ENCODE results near the gene IL1RL2. TPM values are rescaled to one million over a fixed set of nuclear protein-coding genes. Genes with fewer than 3 reads are reported as not detected.

IL1RL2 gene
- total RNA-seq, 1 experiment from 2014 or later: not detected

GRCh38 chr2:102176172-102176571 is 10.7 kb upstream of the IL1RL2 start:
- Histone ChIP-seq H3K27ac (ENCODE audit: low read length) (no peak overlapping the region), H3K4me1 (ENCODE audit: control insufficient read depth, insufficient read depth, low read length) (no peaks in the 10 kb centered on the region), H3K4me3 (ENCODE audit: low read depth in 2 of 2, low read length in 2 of 2) (no peak overlapping the region), H3K36me3 (ENCODE audit: control insufficient read depth, insufficient read depth, low read length) (no peaks in the 10 kb centered on the region), H3K9me3 (ENCODE audit: control insufficient read depth, insufficient read depth, low read depth, low read length) (no peaks in the 10 kb centered on the region), H3K27me3 (ENCODE audit: control insufficient read depth, insufficient read depth, low read length) (no peaks in the 10 kb centered on the region)
- intact Hi-C loops (cut with micrococcal nuclease; ENCODE audit: unreplicated experiment) (no loop called here), in situ Hi-C loops (cut with HindIII; ENCODE audit: low pct_unique_long_range_greater_than_20kb, low sequenced_read_pairs) (no loop called here)
- BruUV-seq (replicated peaks): no TSS peak
- CTCF ChIA-PET: no interaction called here
- POLR2A ChIA-PET: no interaction called here
- no peak for ATAC-seq
- TF ChIP-seq SIN3A (IDR thresholded peaks at IDR 0.05; ENCODE audit: borderline replicate concordance, insufficient read depth, low read depth, low read length) (no peak), CTCF (IDR thresholded peaks at IDR 0.05) (no peak), TCF7L2 (IDR thresholded peaks at IDR 0.05; ENCODE audit: low read depth, low read length) (no peak), POLR2AphosphoS5 (IDR thresholded peaks at IDR 0.05; ENCODE audit: low read depth, low read length) (no peak), REST (IDR thresholded peaks at IDR 0.05; ENCODE audit: insufficient read depth in 1 of 2, low read depth in 2 of 2, low read length in 1 of 2) (no peak)
- no peak for DNase-seq (ENCODE audit: low read depth, low spot score)

- H3K36me3 ChIP-seq (ENCODE audit: control insufficient read depth, insufficient read depth, low read length): no peaks in the 10 kb centered on the region
- BruUV-seq (replicated peaks): TSS peak; percentile 69
- POLR2A ChIA-PET: no interaction called here
- ATAC-seq (no peak), DNase-seq (ENCODE audit: low read depth, low spot score) (no peak)
- in situ Hi-C loops (cut with HindIII; ENCODE audit: low pct_unique_long_range_greater_than_20kb, low sequenced_read_pairs) (no loop called here), intact Hi-C loops (cut with micrococcal nuclease; ENCODE audit: unreplicated experiment) (no loop called here)
- TF ChIP-seq REST (IDR thresholded peaks at IDR 0.05; ENCODE audit: insufficient read depth in 1 of 2, low read depth in 2 of 2, low read length in 1 of 2) (no peak), CTCF (IDR thresholded peaks at IDR 0.05) (no peak), TCF7L2 (IDR thresholded peaks at IDR 0.05; ENCODE audit: low read depth, low read length) (no peak)
- CTCF ChIA-PET: no interaction called here
- H3K27ac ChIP-seq (ENCODE audit: low read length): no peak overlapping the region
- no peaks in the 10 kb centered on the region for H3K9me3 ChIP-seq (ENCODE audit: control insufficient read depth, insufficient read depth, low read depth, low read length)
- H3K27me3 ChIP-seq (ENCODE audit: control insufficient read depth, insufficient read depth, low read length): no peaks in the 10 kb centered on the region
- no peak overlapping the region for H3K4me3 ChIP-seq (ENCODE audit: low read depth in 2 of 2, low read length in 2 of 2)
- no peaks in the 10 kb centered on the region for H3K4me1 ChIP-seq (ENCODE audit: control insufficient read depth, insufficient read depth, low read length)
These were observed 8.9 kb upstream of the IL1RL2 start for GRCh38 chr2:102177814-102178478.
